Upper lobe of left lung (tissue), 6 donors: ENCODE results near the gene STAT5A. TPM values are rescaled to one million over a fixed set of nuclear protein-coding genes. Genes with fewer than 3 reads are reported as not detected.
A peak's percentile ranks its signal among the peaks of the same experiment; 100 is the strongest.
"Not testable (repeated sequence)": the region's sequence is repeated elsewhere in the genome, so short reads cannot be mapped to it uniquely, and the experiment has no call there.

Source experiments
- ATAC-seq, 2 donors: fragments of 200-7000 bp; cut with Tn5 transposase; one replicate each; pipeline ENCODE4 v1.9.1; 2022; ENCODE audit warnings: mild to moderate bottlenecking in 2 of 2, moderate library complexity in 2 of 2; ENCODE audit not compliant: low FRiP score in 2 of 2
- DNase-seq, 2 donors: peaks; one replicate each; pipeline ENCODE4 v3.0.0-alpha.2; 2019 to 2020
- H3K27ac ChIP-seq, 4 donors: fragments of 200-600 bp; sonication (generic); one replicate each; pipeline ENCODE4 v1.5.1; 2016 to 2019
- H3K27me3 ChIP-seq, 4 donors: fragments of 200-600 bp; sonication (generic); one replicate each; pipeline ENCODE4 v1.5.1; 2017 to 2019
- H3K36me3 ChIP-seq, 4 donors: fragments of 200-600 bp; sonication (generic); one replicate each; pipeline ENCODE4 v1.5.1; 2016 to 2019
- H3K4me1 ChIP-seq, 4 donors: fragments of 200-600 bp; sonication (generic); one replicate each; pipeline ENCODE4 v1.5.1; 2018 to 2019
- H3K4me3 ChIP-seq, 4 donors: fragments of 200-600 bp; sonication (generic); one replicate each; pipeline ENCODE4 v1.5.1; 2017 to 2019; ENCODE audit warnings: mild to moderate bottlenecking in 2 of 4, moderate library complexity in 1 of 4
- H3K9me3 ChIP-seq, 4 donors: fragments of 200-600 bp; sonication (generic); one replicate each; pipeline ENCODE4 v1.5.1; 2018 to 2019
- EP300 ChIP-seq, 4 donors: sonication (generic); formaldehyde crosslinking; IDR thresholded peaks; one replicate each; pipeline ENCODE4 v1.5.1; 2017; ENCODE audit warnings: antibody characterized with exemption in 4 of 4, control low read depth in 2 of 4
- POLR2A ChIP-seq, 4 donors: fragments of 450-650 bp; IDR thresholded peaks; one replicate each; pipeline ENCODE4 v1.5.1; 2016 to 2017; ENCODE audit warnings: antibody characterized with exemption in 4 of 4, mild to moderate bottlenecking in 2 of 4
- POLR2AphosphoS5 ChIP-seq, 2 donors: sonication (generic); formaldehyde crosslinking; IDR thresholded peaks; one replicate each; pipeline ENCODE4 v1.5.1; 2017; ENCODE audit warnings: antibody characterized with exemption in 2 of 2
- WGBS, 2 donors: methylation state at CpG; one replicate each; pipeline ENCODE4 v1.1.5; 2017 to 2018; 5-methylcytosine and 5-hydroxymethylcytosine counted together
- total RNA-seq, 6 donors: library from RNA; depleted of rRNA in 4 of 6; stranded (reverse); fragments of >200 nt in 4 of 6; gene quantifications; one replicate each; pipeline versions ENCODE4 v1.1.0 to v1.2.1, GENCODE V29; 2016 to 2021
- TF ChIP-seq, protein P1 (sequence below), 6 experiments: fragments of 450-650 bp in 4 of 6; fragments of 200-600 bp in 2 of 6; sonication (generic) in 2 of 6; IDR thresholded peaks; one replicate each; pipeline ENCODE4 v1.5.1; 2016 to 2019; ENCODE audit warnings: antibody characterized with exemption in 6 of 6
- donor health status: DM: no; HTN: no; CAD: no; lungs with moderate emphysema.
- donor health status: DM: no; HTN: yes; CAD: no; lungs with severe emphysema.

STAT5A gene
- total RNA-seq, 6 donors from 2014 or later: 33.7 to 119 (median 70.3) TPM

DNA sequence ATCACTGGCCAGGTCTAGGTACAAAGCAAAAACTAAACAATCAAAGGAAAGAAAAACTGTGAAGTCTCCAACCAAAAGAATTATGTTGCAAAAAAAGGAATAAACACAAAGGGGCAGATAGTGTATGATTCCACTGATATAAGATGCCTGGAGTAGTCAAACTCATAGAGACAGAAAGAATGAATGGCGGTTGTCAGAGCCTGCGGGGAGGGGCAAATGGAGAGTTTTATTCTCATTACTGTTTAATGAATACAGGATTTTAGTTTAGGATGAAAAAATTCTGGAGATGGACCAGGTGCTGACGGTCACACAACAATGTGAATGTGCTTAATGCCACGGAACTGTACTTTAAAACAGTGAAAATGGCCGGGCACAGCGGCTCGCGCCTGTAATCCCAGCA is 32.9 kb upstream of the STAT5A start:
- Histone ChIP-seq H3K36me3 (no peaks in the 10 kb centered on the region), H3K9me3 (no peaks in the 10 kb centered on the region), H3K27ac (peak overlapping the region in 1 of 4 donors; percentile 11), H3K4me1 (peaks cover 7 to 32% (median 22%) of the 10 kb centered on the region in 4 donors), H3K27me3 (no peaks in the 10 kb centered on the region), H3K4me3 (no peak overlapping the region)
- WGBS, 2 donors: 94 to 95% methylated on average over 8 of the region's 8 CpGs
- DNase-seq (no peak), ATAC-seq (no peak)
- TF ChIP-seq POLR2AphosphoS5 (IDR thresholded peaks at IDR 0.05): no peak
- TF ChIP-seq, protein P1, sequence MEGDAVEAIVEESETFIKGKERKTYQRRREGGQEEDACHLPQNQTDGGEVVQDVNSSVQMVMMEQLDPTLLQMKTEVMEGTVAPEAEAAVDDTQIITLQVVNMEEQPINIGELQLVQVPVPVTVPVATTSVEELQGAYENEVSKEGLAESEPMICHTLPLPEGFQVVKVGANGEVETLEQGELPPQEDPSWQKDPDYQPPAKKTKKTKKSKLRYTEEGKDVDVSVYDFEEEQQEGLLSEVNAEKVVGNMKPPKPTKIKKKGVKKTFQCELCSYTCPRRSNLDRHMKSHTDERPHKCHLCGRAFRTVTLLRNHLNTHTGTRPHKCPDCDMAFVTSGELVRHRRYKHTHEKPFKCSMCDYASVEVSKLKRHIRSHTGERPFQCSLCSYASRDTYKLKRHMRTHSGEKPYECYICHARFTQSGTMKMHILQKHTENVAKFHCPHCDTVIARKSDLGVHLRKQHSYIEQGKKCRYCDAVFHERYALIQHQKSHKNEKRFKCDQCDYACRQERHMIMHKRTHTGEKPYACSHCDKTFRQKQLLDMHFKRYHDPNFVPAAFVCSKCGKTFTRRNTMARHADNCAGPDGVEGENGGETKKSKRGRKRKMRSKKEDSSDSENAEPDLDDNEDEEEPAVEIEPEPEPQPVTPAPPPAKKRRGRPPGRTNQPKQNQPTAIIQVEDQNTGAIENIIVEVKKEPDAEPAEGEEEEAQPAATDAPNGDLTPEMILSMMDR (IDR thresholded peaks at IDR 0.05): no peak
- TF ChIP-seq EP300 (IDR thresholded peaks at IDR 0.05): no peak
- no peak for TF ChIP-seq POLR2A (IDR thresholded peaks at IDR 0.05)

DNA sequence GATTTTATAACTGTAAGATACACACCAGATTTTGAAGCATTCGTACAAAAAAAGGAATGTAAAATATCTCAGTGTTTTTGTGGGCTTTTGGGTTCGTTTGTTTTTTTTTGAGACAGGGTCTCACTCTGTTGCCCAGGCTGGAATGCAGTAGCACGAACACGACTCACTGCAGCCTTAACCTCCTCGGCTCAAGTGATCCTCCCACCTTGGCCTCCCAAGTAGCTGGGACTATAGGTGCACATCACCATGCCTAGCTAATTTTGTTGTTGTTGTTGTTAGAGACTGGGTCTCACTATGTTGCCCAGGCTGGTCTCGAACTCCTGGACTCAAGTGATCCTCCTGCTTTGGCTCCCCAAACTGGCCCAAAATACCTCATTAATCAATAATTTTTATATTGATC is 28.0 kb upstream of the STAT5A start:
- Histone ChIP-seq H3K36me3 (no peaks in the 10 kb centered on the region), H3K4me1 (peaks cover 0 to 7% (median 4%) of the 10 kb centered on the region in 4 donors), H3K27ac (no peak overlapping the region), H3K27me3 (no peaks in the 10 kb centered on the region), H3K4me3 (no peak overlapping the region), H3K9me3 (no peaks in the 10 kb centered on the region)
- TF ChIP-seq POLR2AphosphoS5 (IDR thresholded peaks at IDR 0.05) (no peak), POLR2A (IDR thresholded peaks at IDR 0.05) (no peak), EP300 (IDR thresholded peaks at IDR 0.05) (no peak)
- TF ChIP-seq, protein P1 (IDR thresholded peaks at IDR 0.05): no peak
- ATAC-seq (no peak), DNase-seq (no peak)
- WGBS, 2 donors: 85 to 93% methylated on average over 6 of the region's 6 CpGs

DNA sequence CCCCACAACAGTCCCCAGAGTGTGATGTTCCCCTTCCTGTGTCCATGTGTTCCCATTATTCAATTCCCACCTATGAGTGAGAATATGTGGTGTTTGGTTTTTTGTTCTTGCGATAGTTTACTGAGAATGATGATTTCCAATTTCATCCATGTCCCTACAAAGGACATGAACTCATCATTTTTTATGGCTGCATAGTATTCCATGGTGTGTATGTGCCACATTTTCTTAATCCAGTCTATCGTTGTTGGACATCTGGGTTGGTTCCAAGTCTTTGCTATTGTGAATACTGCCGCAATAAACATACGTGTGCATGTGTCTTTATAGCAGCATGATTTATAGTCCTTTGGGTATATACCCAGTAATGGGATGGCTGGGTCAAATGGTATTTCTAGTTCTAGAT is 23.9 kb upstream of the STAT5A start:
- H3K9me3 ChIP-seq: not testable (repeated sequence)

DNA sequence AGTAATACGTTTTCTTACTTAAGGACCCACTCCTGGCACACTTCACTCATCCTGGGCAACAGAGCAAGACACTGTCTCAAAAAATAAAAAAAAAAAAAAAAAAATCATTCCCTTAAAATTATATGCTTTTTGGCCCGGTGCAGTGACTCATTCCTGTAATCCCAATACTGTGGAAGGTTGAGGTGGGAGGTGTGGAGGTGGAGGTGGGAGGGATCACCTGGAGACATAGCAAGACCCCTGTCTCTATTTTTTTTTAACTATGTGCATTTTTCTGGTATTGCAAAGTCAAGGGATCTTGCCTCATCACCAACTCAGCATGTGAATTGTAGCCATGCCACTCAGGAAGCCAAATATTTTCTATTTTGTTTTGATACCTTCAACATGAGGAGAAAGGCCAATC is 21.8 kb upstream of the STAT5A start:
- 88% methylated on average over 2 of the region's 2 CpGs for WGBS, 2 donors

More for the DNA sequence above, 23.9 kb upstream of the STAT5A start:
- WGBS, 2 donors: no CpG with 5 or more reads among the region's 4 CpGs
- H3K36me3 ChIP-seq, H3K27me3 ChIP-seq, ATAC-seq, H3K27ac ChIP-seq, DNase-seq, H3K4me3 ChIP-seq: not testable (repeated sequence)
- H3K4me1 ChIP-seq: peaks cover 0 to 22% (median 11%) of the 10 kb centered on the region in 4 donors

DNA sequence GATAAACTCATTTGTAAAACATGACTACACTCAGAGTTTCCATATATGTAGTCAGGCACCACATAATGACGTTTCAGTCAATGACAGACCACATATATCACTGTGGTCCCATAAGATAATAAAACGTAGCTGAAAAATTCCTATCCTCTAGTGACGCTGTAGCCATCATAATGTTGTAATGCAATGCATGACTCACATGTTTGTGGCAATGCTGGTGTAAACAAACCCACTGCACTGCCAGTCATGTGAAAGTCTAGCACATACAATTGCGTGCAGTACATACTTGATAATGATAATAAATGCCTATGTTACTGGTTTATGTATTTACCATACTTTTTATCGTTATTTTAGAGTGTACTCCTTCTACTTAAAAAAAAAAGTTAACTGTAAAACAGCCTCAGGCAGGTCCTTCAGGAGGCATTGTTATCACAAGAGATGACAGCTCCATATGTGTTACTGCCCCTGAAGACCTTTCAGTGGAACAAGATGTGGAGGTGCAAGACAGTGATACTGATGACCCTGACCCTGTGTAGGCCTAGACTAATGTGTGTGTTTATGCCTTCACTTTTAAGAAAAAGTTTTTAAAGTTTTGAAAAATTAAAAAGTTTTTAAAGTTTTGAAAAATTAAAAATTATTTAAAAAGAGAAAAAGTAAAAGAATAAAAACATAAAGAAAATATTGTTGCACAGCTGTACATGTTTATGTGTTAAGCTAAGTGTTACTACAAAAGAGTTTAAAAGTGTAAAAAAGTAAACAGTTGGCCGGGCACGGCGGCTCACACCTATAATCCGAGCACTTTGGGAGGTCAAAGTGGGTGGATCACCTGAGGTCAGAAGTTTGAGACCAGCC is 21.2 kb upstream of the STAT5A start:
- Histone ChIP-seq H3K4me1 (peaks cover 0 to 41% (median 19%) of the 10 kb centered on the region in 4 donors), H3K9me3 (no peaks in the 10 kb centered on the region), H3K27ac (peak overlapping the region in 2 of 4 donors; percentile 51 to 64), H3K27me3 (no peaks in the 10 kb centered on the region), H3K36me3 (no peaks in the 10 kb centered on the region), H3K4me3 (no peak overlapping the region)
- DNase-seq (peak in 1 of 2 donors; percentile 49), ATAC-seq (peak; percentile 43 to 44)
- WGBS, 2 donors: 64 to 65% methylated on average over 9 of the region's 9 CpGs
- TF ChIP-seq POLR2AphosphoS5 (IDR thresholded peaks at IDR 0.05): peak; percentile 36 to 73
- TF ChIP-seq EP300 (IDR thresholded peaks at IDR 0.05): peak in 2 of 4 donors; percentile 41 to 82
- TF ChIP-seq POLR2A (IDR thresholded peaks at IDR 0.05): no peak
- TF ChIP-seq, protein P1 (IDR thresholded peaks at IDR 0.05): no peak

More for the DNA sequence above, 21.8 kb upstream of the STAT5A start:
- H3K4me3 ChIP-seq: no peak overlapping the region
- no peak for DNase-seq
- peaks cover 0 to 35% (median 12%) of the 10 kb centered on the region in 4 donors for H3K4me1 ChIP-seq
- TF ChIP-seq POLR2AphosphoS5 (IDR thresholded peaks at IDR 0.05) (no peak), POLR2A (IDR thresholded peaks at IDR 0.05) (no peak), EP300 (IDR thresholded peaks at IDR 0.05) (no peak)
- no peaks in the 10 kb centered on the region for H3K27me3 ChIP-seq
- no peaks in the 10 kb centered on the region for H3K9me3 ChIP-seq
- ATAC-seq: no peak
- H3K27ac ChIP-seq: peak overlapping the region in 1 of 4 donors; percentile 64
- no peaks in the 10 kb centered on the region for H3K36me3 ChIP-seq
